ENCODE data around the gene AFF4. TPM values are rescaled to one million over a fixed set of nuclear protein-coding genes. Genes with fewer than 3 reads are reported as not detected.

Gene AFF4
- total and polyA plus RNA-seq, 2 of the 4 experiments (the other 2 are of a cell fraction): 27.3 to 57.2 TPM

DNA sequence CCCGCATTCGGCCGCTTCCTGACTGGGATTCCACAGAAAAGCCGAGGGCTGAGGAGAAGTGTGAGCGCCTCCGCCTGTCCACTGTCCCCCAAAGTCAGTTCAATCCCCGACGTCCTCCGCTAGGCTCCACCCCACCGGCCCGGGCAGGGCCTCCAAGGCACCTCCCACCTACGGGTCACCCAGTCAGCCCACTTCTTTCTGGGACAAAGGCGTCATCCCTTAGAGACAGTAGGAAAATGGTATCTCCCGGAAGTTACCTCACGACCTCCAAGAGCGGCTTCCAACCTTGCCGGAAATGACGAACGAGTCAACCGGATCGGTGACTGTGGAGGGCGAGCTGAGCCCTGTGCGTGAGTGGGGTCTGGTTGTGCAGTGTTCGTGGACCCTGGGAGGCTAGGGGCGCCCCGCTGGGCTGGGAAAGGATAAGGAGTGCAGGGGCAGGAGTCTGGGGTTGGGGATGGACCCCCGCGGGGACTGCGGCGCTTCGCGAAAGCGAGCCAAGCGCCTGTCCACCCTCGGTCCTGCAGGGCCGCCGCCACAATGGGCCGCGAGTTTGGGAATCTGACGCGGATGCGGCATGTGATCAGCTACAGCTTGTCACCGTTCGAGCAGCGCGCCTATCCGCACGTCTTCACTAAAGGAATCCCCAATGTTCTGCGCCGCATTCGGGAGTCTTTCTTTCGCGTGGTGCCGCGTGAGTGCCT is 96.9 kb downstream of the AFF4 start, which contains the start of the genes GDF9 and UQCRQ:
Gene GDF9, minus strand, starts transcription at position 128 of the 704 bp plus-strand sequence. CDS start 1,936 bp downstream, outside the sequence.
Gene UQCRQ, plus strand, starts transcription at position 301 of the 704 bp plus-strand sequence. Its CDS starts 240 bp downstream, at position 541.
- ChIA-PET CTCF (interaction anchor here (0.7 to 2.0 kb wide), 4 partner anchors 11 to 38 kb away, joined by 3 to 7 read pairs (median 4); partner anchors contain the start of gene SHROOM1), POLR2A (ENCODE audit: unreplicated experiment) (interaction anchor here (1.4 kb wide), 1 partner anchor 85 kb away, joined by 4 read pairs; no protein-coding TSS in a partner anchor)
- H4K5ac ChIP-seq (ENCODE audit: low read depth, low read length): peak within 1 kb of the TSS; percentile 89
- peaks cover 16% of the 10 kb centered on the region for H3K36me3 ChIP-seq (ENCODE audit: control insufficient read depth, insufficient read depth, low read length)
- peak within 1 kb of the TSS; percentile 81 for H3K4me3 ChIP-seq (ENCODE audit: insufficient read depth, low read depth, low read length)
- peaks cover 13% of the 10 kb centered on the region; the same call in 1 of the 2 replicates for H4K20me1 ChIP-seq (ENCODE audit: insufficient read depth, low read length)
- H3K14ac ChIP-seq (replicated peaks; ENCODE audit: low read depth, low read length): peak within 1 kb of the TSS; percentile 67
- peaks cover 5% of the 10 kb centered on the region for H3K9me1 ChIP-seq (ENCODE audit: insufficient read depth, low read length)
- in situ Hi-C loops (cut with MboI; ENCODE audit: low sequenced_read_pairs): no loop called here
- ATAC-seq (ENCODE audit: low read depth): peak; percentile 99
- no TSS peak for BruUV-seq (replicated peaks)
- H3K27me3 ChIP-seq (ENCODE audit: control insufficient read depth, insufficient read depth, low read length): no peaks in the 10 kb centered on the region
- peak within 1 kb of the TSS; percentile 97 for H2AFZ ChIP-seq (replicated peaks; ENCODE audit: low read length, poor library complexity)
- peak within 1 kb of the TSS; percentile 56 for H2BK120ac ChIP-seq (ENCODE audit: low read depth, low read length)
- H3K79me1 ChIP-seq (ENCODE audit: low read depth in 1 of 2, low read length in 2 of 2): peaks cover 9 to 28% of the 10 kb centered on the region in 2 experiments
- peak within 1 kb of the TSS; percentile 100 for H3K4me2 ChIP-seq (ENCODE audit: low read depth, low read length)
- H3K27ac ChIP-seq (ENCODE audit: insufficient read depth, low read length): peak within 1 kb of the TSS; percentile 73
- H3K4me1 ChIP-seq (ENCODE audit: control insufficient read depth, insufficient read depth, low read length): peaks cover 3% of the 10 kb centered on the region; the same call in 1 of the 2 replicates
- dilution Hi-C loops (cut with HindIII; ENCODE audit: low sequenced_read_pairs, unreplicated experiment): no loop called here
- intact Hi-C loops (cut with micrococcal nuclease): loop anchor here (1.0 to 5.0 kb wide), 3 partner anchors 36 to 481 kb away; partner anchors contain the start of gene SHROOM1
- no peaks in the 10 kb centered on the region for H3K9me3 ChIP-seq (ENCODE audit: control insufficient read depth, insufficient read depth, low read length)
- H4K91ac ChIP-seq (ENCODE audit: insufficient read depth, low read depth, low read length): peak within 1 kb of the TSS; percentile 47
- peak; percentile 100 for DNase-seq
- H2AK5ac ChIP-seq (ENCODE audit: low read depth, low read length): peak within 1 kb of the TSS; percentile 69
- H3K9ac ChIP-seq (ENCODE audit: low read depth, low read length): peak within 1 kb of the TSS; percentile 83
- peak within 1 kb of the TSS; percentile 66 for H2BK5ac ChIP-seq (ENCODE audit: low read depth, low read length, poor library complexity, severe bottlenecking)
- H2BK15ac ChIP-seq (ENCODE audit: low read depth, low read length): no peak within 1 kb of the TSS
- 1% methylated on average over 23 of the region's 55 CpGs; no CpG with 5 or more reads in 1 of the 2 experiments for WGBS, 2 experiments (ENCODE audit: extremely low coverage in 2 of 2, insufficient read length in 1 of 2)
- H2AK9ac ChIP-seq (replicated peaks; ENCODE audit: low read depth, low read length, poor library complexity): peak within 1 kb of the TSS; percentile 97
- no peak within 1 kb of the TSS for H2BK20ac ChIP-seq (ENCODE audit: low read depth, low read length)
- peak within 1 kb of the TSS; percentile 1; the same call in 1 of the 2 replicates for H3K18ac ChIP-seq (ENCODE audit: low read depth, low read length)
- H3K23ac ChIP-seq (ENCODE audit: low read depth, low read length): peak within 1 kb of the TSS; percentile 74
- H3K56ac ChIP-seq (ENCODE audit: extremely low read depth, insufficient read depth, low read length): peak within 1 kb of the TSS; percentile 62
- peak within 1 kb of the TSS; percentile 77 to 91 for H4K8ac ChIP-seq (ENCODE audit: low read depth in 2 of 2, low read length in 2 of 2)
- peak within 1 kb of the TSS; percentile 75 for H3K4ac ChIP-seq (ENCODE audit: low read depth, low read length)
- TF ChIP-seq MAZ (IDR thresholded peaks at IDR 0.05; ENCODE audit: borderline replicate concordance, low read depth, low read length) (peak; percentile 57; the same call in 1 of the 2 replicates), CTCF (conservative IDR thresholded peaks at IDR 0.05; ENCODE audit: low read depth, low read length) (peak; percentile 46), MAFK (IDR thresholded peaks at IDR 0.05; ENCODE audit: low read depth, low read length) (no peak), FOS (IDR thresholded peaks at IDR 0.05; ENCODE audit: low read depth, low read length) (no peak), MXI1 (IDR thresholded peaks at IDR 0.05; ENCODE audit: borderline replicate concordance, low read depth, low read length) (peak; percentile 22; the same call in 1 of the 2 replicates), CHD1 (IDR thresholded peaks at IDR 0.05; ENCODE audit: low read depth, low read length) (peak; percentile 99), RCOR1 (IDR thresholded peaks at IDR 0.05; ENCODE audit: insufficient replicate concordance, low read length) (no peak), RFX5 (IDR thresholded peaks at IDR 0.05; ENCODE audit: low read depth, low read length) (no peak), CEBPB (IDR thresholded peaks at IDR 0.05; ENCODE audit: low read depth, low read length) (peak; percentile 45; the same call in 1 of the 2 replicates), NFE2L2 (IDR thresholded peaks at IDR 0.05; ENCODE audit: low read depth, low read length) (no peak), RAD21 (IDR thresholded peaks at IDR 0.05; ENCODE audit: low read length) (peak; percentile 52), SMC3 (IDR thresholded peaks at IDR 0.05; ENCODE audit: low read depth, low read length) (peak; percentile 49)
- TF ChIP-seq, protein P1, sequence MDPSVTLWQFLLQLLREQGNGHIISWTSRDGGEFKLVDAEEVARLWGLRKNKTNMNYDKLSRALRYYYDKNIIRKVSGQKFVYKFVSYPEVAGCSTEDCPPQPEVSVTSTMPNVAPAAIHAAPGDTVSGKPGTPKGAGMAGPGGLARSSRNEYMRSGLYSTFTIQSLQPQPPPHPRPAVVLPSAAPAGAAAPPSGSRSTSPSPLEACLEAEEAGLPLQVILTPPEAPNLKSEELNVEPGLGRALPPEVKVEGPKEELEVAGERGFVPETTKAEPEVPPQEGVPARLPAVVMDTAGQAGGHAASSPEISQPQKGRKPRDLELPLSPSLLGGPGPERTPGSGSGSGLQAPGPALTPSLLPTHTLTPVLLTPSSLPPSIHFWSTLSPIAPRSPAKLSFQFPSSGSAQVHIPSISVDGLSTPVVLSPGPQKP (IDR thresholded peaks at IDR 0.05; ENCODE audit: borderline replicate concordance, low read depth, low read length): no peak
